H9 (cell line): ENCODE results near the gene MED29. TPM values are rescaled to one million over a fixed set of nuclear protein-coding genes. Genes with fewer than 3 reads are reported as not detected.

ENCODE experiments used
- DNase-seq: peaks from one replicate; pipeline ENCODE4 v3.0.0-alpha.2; 2017
- H2AFZ ChIP-seq: one replicate; pipeline ENCODE4 v1.6.1; 2013; ENCODE audit warnings: mild to moderate bottlenecking, low read length, control low read depth, moderate library complexity
- H2AK5ac ChIP-seq: 2 replicates; pipeline ENCODE4 v1.6.1; 2013; ENCODE audit warnings: low read length, control low read depth, mixed read lengths; ENCODE audit not compliant: insufficient read length
- H2BK120ac ChIP-seq: one replicate; pipeline ENCODE4 v1.6.1; 2013; ENCODE audit warnings: low read depth, mild to moderate bottlenecking, low read length, control low read depth, inconsistent platforms; ENCODE audit not compliant: poor library complexity, severe bottlenecking
- H2BK12ac ChIP-seq: 2 replicates; pipeline ENCODE4 v1.6.1; 2013; ENCODE audit warnings: low read length, control low read depth, mixed read lengths, low read depth; ENCODE audit not compliant: insufficient read length
- H2BK15ac ChIP-seq: 2 replicates; pipeline ENCODE4 v1.6.1; 2013; ENCODE audit warnings: low read depth, low read length, control low read depth
- H2BK20ac ChIP-seq: one replicate; pipeline ENCODE4 v1.6.1; 2013; ENCODE audit warnings: low read depth, mild to moderate bottlenecking, low read length, control low read depth, inconsistent platforms; ENCODE audit not compliant: poor library complexity, severe bottlenecking
- H2BK5ac ChIP-seq: 2 replicates; pipeline ENCODE4 v1.6.1; 2013; ENCODE audit warnings: low read length, control low read depth, mixed read lengths; ENCODE audit not compliant: insufficient read length
- H3K14ac ChIP-seq: 2 replicates; pipeline ENCODE4 v1.6.1; 2013; ENCODE audit warnings: low read length, control low read depth; ENCODE audit not compliant: insufficient read depth
- H3K18ac ChIP-seq: 2 replicates; pipeline ENCODE4 v1.6.1; 2013; ENCODE audit warnings: low read depth, mild to moderate bottlenecking, mixed read lengths, low read length, control low read depth; ENCODE audit not compliant: insufficient read length
- H3K23ac ChIP-seq: 2 replicates; pipeline ENCODE4 v1.6.1; 2013; ENCODE audit warnings: low read length, control low read depth, mixed read lengths, low read depth; ENCODE audit not compliant: insufficient read length
- H3K23me2 ChIP-seq: 2 replicates; pipeline ENCODE4 v1.6.1; 2013; ENCODE audit warnings: low read depth, mild to moderate bottlenecking, mixed read lengths, low read length, control low read depth; ENCODE audit not compliant: insufficient read length, poor library complexity, severe bottlenecking
- H3K27ac ChIP-seq: 2 replicates; pipeline ENCODE4 v1.5.1; 2013; ENCODE audit warnings: low read length, control low read depth, mixed read lengths, low read depth; ENCODE audit not compliant: insufficient read length
- H3K27me3 ChIP-seq: 2 replicates; pipeline ENCODE4 v1.6.1; 2013; ENCODE audit warnings: low read length, control low read depth, inconsistent platforms; ENCODE audit not compliant: insufficient read depth
- H3K4ac ChIP-seq: 2 replicates; pipeline ENCODE4 v1.6.1; 2013; ENCODE audit warnings: low read depth, mild to moderate bottlenecking, control low read depth, inconsistent platforms, low read length, moderate library complexity
- H3K4me1 ChIP-seq: 2 replicates; pipeline ENCODE4 v1.6.1; 2013; ENCODE audit warnings: low read length, control low read depth, inconsistent platforms; ENCODE audit not compliant: insufficient read depth
- H3K4me2 ChIP-seq: 2 replicates; pipeline ENCODE4 v1.6.1; 2013; ENCODE audit warnings: low read length, control low read depth, mixed read lengths; ENCODE audit not compliant: insufficient read length, insufficient read depth
- H3K56ac ChIP-seq: 2 replicates; pipeline ENCODE4 v1.6.1; 2013; ENCODE audit warnings: low read depth, mild to moderate bottlenecking, mixed read lengths, low read length, control low read depth; ENCODE audit not compliant: insufficient read length
- H3K79me1 ChIP-seq: 2 replicates; pipeline ENCODE4 v1.6.1; 2013; ENCODE audit warnings: low read depth, mild to moderate bottlenecking, moderate library complexity, low read length, control low read depth, inconsistent platforms; ENCODE audit not compliant: insufficient read depth, poor library complexity, severe bottlenecking
- H3K79me2 ChIP-seq: 2 replicates; pipeline ENCODE4 v1.6.1; 2013; ENCODE audit warnings: low read length, control low read depth, inconsistent platforms; ENCODE audit not compliant: insufficient read depth
- H3K9ac ChIP-seq: 2 replicates; pipeline ENCODE4 v1.6.1; 2013; ENCODE audit warnings: low read length, control low read depth, mixed read lengths; ENCODE audit not compliant: insufficient read length; ENCODE audit errors: extremely low read depth
- H3K9me3 ChIP-seq: one replicate; pipeline ENCODE4 v1.6.1; 2013; ENCODE audit warnings: low read depth, low read length, inconsistent platforms; ENCODE audit not compliant: control insufficient read depth
- H3T11ph ChIP-seq: one replicate; pipeline ENCODE4 v1.6.1; 2013; ENCODE audit warnings: mild to moderate bottlenecking, low read length, control low read depth, inconsistent platforms
- H4K20me1 ChIP-seq: one replicate; pipeline ENCODE4 v1.6.1; 2013; ENCODE audit not compliant: control insufficient read depth, insufficient read length, insufficient read depth
- H4K5ac ChIP-seq: 2 replicates; pipeline ENCODE4 v1.6.1; 2013; ENCODE audit warnings: low read depth, mild to moderate bottlenecking, mixed read lengths, low read length, control low read depth; ENCODE audit not compliant: insufficient read length
- H4K8ac ChIP-seq: replicated peaks from 2 replicates; pipeline ENCODE4 v1.6.1; 2013; ENCODE audit warnings: low read length, control low read depth, mixed read lengths, low read depth; ENCODE audit not compliant: insufficient read length
- H4K91ac ChIP-seq: 2 replicates; pipeline ENCODE4 v1.6.1; 2013; ENCODE audit warnings: low read depth, mild to moderate bottlenecking, moderate library complexity, mixed read lengths, low read length, control low read depth; ENCODE audit not compliant: insufficient read length
- H3K27ac Mint-ChIP-seq, 3 experiments: 2 replicates in 2 of 3; 3 replicates in 1 of 3; pipeline ENCODE4 v1.8.0; 2020 to 2021; ENCODE audit warnings: mixed read lengths in 3 of 3, mild to moderate bottlenecking in 1 of 3, moderate library complexity in 1 of 3
- H3K27me3 Mint-ChIP-seq: 2 replicates; pipeline ENCODE4 v1.8.0; 2021; ENCODE audit warnings: low read depth, mild to moderate bottlenecking, moderate library complexity, mixed read lengths
- H3K36me3 Mint-ChIP-seq, 3 experiments: 2 replicates in 2 of 3; 3 replicates in 1 of 3; pipeline ENCODE4 v1.8.0; 2020 to 2021; ENCODE audit warnings: low read depth in 3 of 3, mixed read lengths in 3 of 3; ENCODE audit not compliant: insufficient read depth in 1 of 3
- H3K4me1 Mint-ChIP-seq, 2 experiments: 2 replicates each; pipeline ENCODE4 v1.8.0; 2020; ENCODE audit warnings: mixed read lengths in 2 of 2
- H3K4me3 Mint-ChIP-seq, 2 experiments: 2 replicates in 1 of 2; 3 replicates in 1 of 2; pipeline ENCODE4 v1.8.0; 2020 to 2021; ENCODE audit warnings: mild to moderate bottlenecking in 2 of 2, mixed read lengths in 2 of 2, moderate library complexity in 1 of 2
- H3K9me3 Mint-ChIP-seq, 2 experiments: 2 replicates in 1 of 2; 3 replicates in 1 of 2; pipeline ENCODE4 v1.8.0; 2020; ENCODE audit warnings: mild to moderate bottlenecking in 2 of 2, mixed read lengths in 2 of 2, moderate library complexity in 1 of 2
- CTCF ChIP-seq: fragments of 200-600 bp; sonication (generic); conservative IDR thresholded peaks from 3 replicates; pipeline ENCODE4 v1.8.0; 2021; ENCODE audit warnings: antibody characterized with exemption, mild to moderate bottlenecking
- WGBS: extraction: QIAGEN DNeasy Blood & Tissue Kit; methylation state at CpG from one replicate; pipeline ENCODE4 v1.1.7; 2013; ENCODE audit warnings: missing lambda C conversion rate, low lambda C conversion rate, mixed read lengths; ENCODE audit not compliant: insufficient read length; ENCODE audit errors: extremely low coverage; 5-methylcytosine and 5-hydroxymethylcytosine counted together
- total RNA-seq: library from RNA; stranded (reverse); gene quantifications from 2 replicates; pipeline ENCODE4 v1.2.1, GENCODE V29; 2021

Gene MED29
- total RNA-seq, 1 experiment from 2014 or later, result 48.3 TPM

- peak; percentile 97 for TF ChIP-seq CTCF
- peak within 1 kb of the TSS; percentile 74 for H3K14ac ChIP-seq
- peaks cover 16% of the 10 kb centered on the region for H3K23me2 ChIP-seq
- no peak within 1 kb of the TSS for H4K91ac ChIP-seq
- Mint-ChIP-seq H3K36me3 (peaks cover 11 to 42% (median 28%) of the 10 kb centered on the region in 3 experiments), H3K9me3 (no peaks in the 10 kb centered on the region; a peak in 1 of 5 replicates), H3K4me1 (peaks cover 40 to 49% of the 10 kb centered on the region in 2 experiments), H3K27ac (peak within 1 kb of the TSS; percentile 77 to 91 (median 85)), H3K27me3 (peaks cover 1% of the 10 kb centered on the region; the same call in 1 of the 2 replicates), H3K4me3 (peak within 1 kb of the TSS; percentile 96 to 97)
- H3K27ac ChIP-seq, result no peak within 1 kb of the TSS
- peak; percentile 99 for DNase-seq
- no peak within 1 kb of the TSS for H3T11ph ChIP-seq
- H3K18ac ChIP-seq, result peak within 1 kb of the TSS; percentile 83
- no peaks in the 10 kb centered on the region for H3K27me3 ChIP-seq
- H3K4me2 ChIP-seq, result peak within 1 kb of the TSS; percentile 89
- H4K5ac ChIP-seq, result no peak within 1 kb of the TSS
- no peak within 1 kb of the TSS for H3K23ac ChIP-seq
- H3K4me1 ChIP-seq, result peaks cover 4% of the 10 kb centered on the region; the same call in 1 of the 2 replicates
- no peak within 1 kb of the TSS; the same call in 1 of the 2 replicates for H3K4ac ChIP-seq
- H3K56ac ChIP-seq, result no peak within 1 kb of the TSS
- peak within 1 kb of the TSS; percentile 26 for H2BK120ac ChIP-seq
- no peak within 1 kb of the TSS for H2BK20ac ChIP-seq
- H2BK15ac ChIP-seq, result no peak within 1 kb of the TSS
- no peak within 1 kb of the TSS for H2AFZ ChIP-seq
- H4K20me1 ChIP-seq, result peaks cover 2% of the 10 kb centered on the region
- H2BK12ac ChIP-seq, result no peak within 1 kb of the TSS
- H2BK5ac ChIP-seq, result no peak within 1 kb of the TSS
- peaks cover 9% of the 10 kb centered on the region; the same call in 1 of the 2 replicates for H3K79me2 ChIP-seq
- WGBS, result no CpG with 5 or more reads among the region's 60 CpGs
- no peak within 1 kb of the TSS for H4K8ac ChIP-seq
- no peak within 1 kb of the TSS for H2AK5ac ChIP-seq
- peak within 1 kb of the TSS; percentile 85 for H3K9ac ChIP-seq
- no peaks in the 10 kb centered on the region for H3K9me3 ChIP-seq
- peaks cover 6% of the 10 kb centered on the region for H3K79me1 ChIP-seq
Measured at GRCh38 chr19:39412100-39412866, 21.1 kb downstream of the MED29 start, which contains the start of gene PLEKHG2. Gene PLEKHG2 (plus strand): TSS chr19:39412669. CDS start chr19:39414087, 1,418 bp downstream.
